Epidermal melanocyte (primary cell): Measurements from ENCODE around the gene PORCN.
"Not testable (repeated sequence)": the region's sequence is repeated elsewhere in the genome, so short reads cannot be mapped to it uniquely, and the experiment has no call there.

Source experiments
- DNase-seq: peaks from one replicate; pipeline ENCODE4 v3.0.0; 2011; ENCODE audit warnings: low spot score; ENCODE audit not compliant: insufficient read length

The PORCN gene

DNA sequence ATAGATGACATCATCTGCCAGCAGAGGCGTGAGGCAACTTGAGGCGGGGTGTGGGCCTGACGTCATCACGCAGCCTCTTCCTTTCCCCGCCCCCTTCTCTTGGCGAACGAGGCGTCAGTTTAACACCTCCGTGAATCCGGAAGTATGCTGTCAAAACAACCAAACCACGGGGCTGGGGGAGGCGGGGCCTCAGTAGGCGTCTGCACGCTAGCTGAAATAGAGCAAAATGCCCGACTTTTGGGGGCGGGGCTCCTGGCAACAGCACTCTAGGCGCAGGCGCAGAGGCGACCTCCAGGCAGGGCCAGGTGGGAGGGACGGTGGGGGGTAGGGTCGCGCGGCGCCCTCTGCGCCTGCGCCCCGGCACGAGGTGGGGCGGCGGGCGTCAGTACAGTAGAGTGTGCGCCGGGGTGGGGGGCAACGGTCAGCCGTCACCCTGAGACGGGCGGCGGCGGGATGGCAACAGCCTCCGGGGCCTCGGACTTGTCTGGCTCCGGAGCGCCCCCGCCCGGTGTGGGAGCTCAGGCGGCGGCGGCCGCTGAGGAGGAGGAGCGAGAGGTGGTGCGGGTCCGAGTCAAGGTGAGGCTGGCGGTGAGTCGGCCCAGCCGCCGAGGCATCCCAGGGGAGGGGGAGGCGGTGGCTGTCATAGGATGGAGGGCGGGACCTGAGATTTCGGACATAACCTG, 30.7 kb downstream of the PORCN start, which contains the start of gene TBC1D25:
TSS of gene TBC1D25 (plus strand) at position 370 of the 683 bp plus-strand sequence. CDS start at position 454, 84 bp downstream.
- peak; percentile 77 for DNase-seq

DNA sequence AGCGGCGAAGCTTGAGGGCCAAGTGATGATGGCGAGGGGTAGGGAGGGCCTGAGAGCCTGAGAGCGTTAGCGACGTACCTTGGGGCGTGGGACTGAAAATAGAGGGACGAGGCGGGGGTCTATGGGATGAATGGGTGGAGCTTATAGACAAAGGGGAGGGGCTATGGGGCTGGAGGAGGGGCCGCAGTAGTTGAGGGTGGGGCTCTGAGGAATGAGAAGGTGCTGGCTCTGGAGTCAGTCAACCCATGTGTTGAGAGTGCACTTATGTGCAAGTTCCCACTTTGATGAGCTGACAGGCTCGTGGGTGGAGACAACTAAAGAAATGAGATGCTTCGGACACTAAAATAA, 31.2 kb downstream of the PORCN start:
- DNase-seq = no peak

DNA sequence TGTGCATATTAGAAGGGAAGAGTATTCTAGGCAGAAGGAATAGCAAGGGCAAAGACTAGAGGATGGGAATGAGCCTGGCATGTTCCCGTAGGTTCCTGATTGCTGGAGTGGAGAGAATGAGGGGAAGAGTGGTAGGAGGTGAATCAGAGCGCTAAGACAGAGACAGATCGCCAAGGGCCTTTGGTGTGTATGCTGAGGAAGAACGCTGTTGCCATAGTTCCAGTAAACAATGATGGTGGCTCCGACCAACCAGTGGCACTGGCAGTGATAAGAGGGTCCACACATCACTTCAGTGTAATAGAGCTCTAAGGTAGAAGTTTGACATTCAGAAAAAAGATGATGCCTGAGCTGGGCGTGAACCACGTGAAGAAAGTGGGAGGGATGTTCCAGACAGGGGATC, 31.7 kb downstream of the PORCN start:
- DNase-seq = no peak

DNA sequence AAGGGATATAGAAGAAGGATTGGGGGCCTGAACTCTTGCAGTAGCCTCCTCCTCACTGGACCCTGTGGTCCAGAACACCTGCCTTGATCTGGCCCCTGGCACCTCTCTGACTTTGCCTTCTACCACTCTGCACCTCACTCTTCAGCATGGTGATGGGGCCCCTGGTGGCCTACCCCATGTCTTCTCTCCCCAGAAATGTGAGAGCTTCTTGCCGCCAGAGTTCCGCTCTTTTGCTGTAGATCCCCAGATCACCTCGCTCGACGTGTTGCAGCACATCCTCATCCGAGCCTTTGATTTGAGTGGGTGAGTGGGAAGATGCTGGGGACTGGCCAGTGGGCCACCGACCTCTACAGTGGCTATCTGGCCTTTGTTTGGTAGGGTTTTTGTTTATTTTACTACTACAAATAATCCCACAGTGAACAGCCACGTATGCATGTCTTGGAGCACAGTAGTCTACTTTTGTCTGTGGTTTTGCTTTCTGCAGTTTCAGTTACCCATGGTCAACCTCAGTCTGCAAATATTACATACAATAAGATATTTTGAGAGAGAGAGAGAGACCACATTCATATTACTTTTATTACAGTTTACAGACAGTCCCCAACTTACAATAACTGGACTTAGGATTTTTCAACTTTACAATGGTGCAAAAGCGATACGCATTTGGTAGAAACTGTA, 32.5 kb downstream of the PORCN start:
- DNase-seq = no peak

DNA sequence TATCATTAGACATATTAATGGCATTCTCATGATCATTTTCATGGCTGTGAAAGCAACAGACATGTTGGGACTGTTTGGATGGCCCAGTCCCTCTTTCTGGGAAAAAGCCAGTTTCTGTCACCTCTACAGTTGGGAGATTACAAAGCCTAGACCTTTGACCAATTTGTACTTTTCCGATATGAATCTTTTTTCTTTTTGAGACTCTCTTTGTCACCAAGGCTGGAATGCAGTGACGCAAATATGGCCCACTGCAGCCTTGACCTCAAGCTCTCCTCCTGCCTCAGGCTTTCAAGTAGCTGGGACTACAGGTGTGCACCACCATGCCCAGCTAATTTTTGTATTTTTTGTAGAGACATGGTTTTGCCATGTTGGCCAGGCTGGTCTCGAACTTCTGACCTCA, 40.1 kb downstream of the PORCN start:
- DNase-seq = no peak

DNA sequence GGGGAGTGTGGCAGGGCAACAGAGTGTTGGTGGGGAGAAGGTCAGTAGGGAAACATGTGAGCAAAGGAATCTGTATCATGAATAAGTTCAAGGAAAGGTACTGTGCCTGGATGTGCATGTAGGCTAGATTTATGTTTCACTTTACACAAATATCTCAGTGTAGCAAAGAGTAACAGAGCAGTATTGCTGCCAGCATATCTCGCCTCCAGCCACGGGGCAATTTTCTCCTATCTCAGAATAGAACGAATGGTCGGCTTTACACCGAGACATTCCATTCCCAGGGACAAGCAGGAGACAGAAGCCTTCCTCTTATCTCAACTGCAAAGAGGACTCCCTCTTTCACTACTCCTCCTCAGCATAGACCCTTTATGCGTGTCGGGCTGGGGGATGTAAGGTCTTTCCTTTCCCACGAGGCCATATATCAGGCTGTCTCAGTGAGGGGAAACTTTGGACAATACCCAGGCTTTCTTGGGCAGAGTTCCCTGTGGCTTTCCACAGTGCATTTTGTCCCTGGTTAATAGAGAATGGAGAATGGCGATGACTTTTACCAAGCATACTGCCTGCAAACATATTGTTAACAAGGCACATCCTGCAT, 47.0 kb downstream of the PORCN start:
- not testable (repeated sequence) for DNase-seq

DNA sequence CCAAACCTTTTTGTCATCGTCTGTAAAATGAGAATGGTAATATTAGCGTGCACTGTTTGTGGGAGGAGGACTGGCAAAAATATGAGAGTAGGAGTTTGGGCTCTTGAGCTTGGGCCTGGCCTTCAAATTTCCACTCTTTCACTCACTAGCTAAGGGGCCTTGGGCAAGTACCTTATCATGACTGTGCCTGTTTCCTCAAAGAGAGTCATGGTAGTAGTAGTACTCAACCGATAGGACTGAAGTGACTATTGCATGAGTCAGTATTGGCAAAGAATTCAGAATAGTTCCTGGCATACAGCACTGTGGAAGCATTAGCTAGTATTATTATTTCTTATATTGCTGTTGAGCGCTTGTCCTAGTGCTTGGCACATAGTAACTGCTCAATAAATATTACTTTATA, 49.5 kb downstream of the PORCN start:
- DNase-seq = no peak

DNA sequence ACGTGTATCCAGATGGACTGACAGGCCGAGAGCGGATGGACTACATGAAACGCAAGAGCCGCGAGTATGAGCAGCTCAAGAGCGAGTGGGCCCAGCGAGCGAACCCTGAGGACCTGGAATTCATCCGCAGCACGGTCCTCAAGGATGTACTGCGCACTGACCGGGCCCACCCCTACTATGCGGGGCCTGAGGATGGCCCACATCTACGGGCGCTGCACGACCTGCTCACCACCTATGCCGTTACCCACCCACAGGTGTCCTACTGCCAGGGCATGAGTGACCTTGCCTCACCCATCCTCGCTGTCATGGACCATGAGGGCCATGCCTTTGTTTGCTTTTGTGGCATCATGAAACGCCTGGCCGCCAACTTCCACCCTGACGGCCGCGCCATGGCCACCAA, 50.8 kb downstream of the PORCN start:
- DNase-seq = no peak

DNA sequence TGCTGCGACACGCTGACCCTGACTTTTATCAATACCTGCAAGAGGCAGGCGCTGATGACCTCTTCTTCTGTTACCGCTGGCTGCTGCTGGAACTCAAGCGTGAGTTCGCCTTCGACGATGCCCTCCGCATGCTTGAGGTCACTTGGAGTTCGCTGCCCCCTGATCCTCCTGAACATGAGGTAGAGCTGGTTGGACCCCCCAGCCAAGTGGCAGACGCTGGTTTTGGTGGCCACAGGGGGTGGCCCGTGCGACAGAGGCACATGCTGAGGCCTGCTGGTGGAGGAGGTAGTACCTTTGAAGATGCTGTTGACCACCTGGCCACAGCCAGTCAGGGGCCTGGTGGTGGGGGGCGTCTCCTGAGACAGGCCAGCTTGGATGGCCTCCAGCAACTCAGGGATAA, 51.3 kb downstream of the PORCN start:
- no peak for DNase-seq

DNA sequence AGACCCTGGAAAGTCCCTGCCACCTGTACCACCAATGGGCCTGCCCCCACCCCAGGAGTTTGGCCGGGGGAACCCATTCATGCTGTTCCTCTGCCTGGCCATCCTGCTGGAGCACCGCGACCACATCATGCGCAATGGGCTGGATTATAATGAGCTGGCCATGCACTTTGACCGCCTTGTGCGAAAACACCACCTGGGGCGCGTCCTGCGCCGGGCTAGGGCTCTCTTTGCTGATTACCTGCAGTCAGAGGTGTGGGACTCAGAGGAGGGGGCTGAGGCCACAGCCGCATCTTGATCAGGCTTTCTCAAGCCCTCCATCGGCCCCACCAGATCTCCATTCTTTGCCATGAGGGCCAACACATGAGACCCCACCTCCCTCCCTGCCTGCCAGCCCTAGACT, 51.9 kb downstream of the PORCN start:
- no peak for DNase-seq

DNA sequence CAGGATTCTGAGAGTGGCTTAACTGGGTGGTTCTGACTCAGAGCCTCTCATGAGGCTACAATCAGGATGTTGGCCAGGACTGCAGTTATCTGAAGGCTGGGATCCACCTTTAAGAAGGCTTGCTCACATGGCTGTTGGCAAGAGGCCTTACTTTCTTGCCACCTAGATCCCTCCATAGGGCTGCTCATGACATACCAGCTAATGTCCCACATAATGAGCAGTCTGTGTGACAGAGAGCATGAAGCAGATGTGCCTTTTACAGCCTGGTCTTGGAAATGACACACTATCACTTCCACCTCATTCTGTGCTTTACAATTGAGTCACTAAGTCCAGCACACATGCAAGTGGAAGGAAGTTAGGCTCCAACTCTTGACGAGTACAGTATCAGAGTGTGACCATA, 61.2 kb downstream of the PORCN start:
- DNase-seq = no peak
